Left lobe of liver (tissue), 2 donors: ENCODE data around the gene GRID1. TPM values are rescaled to one million over a fixed set of nuclear protein-coding genes. Genes with fewer than 3 reads are reported as not detected.
"Not testable (repeated sequence)": the region's sequence is repeated elsewhere in the genome, so short reads cannot be mapped to it uniquely, and the experiment has no call there.

Source experiments
- ATAC-seq: fragments of 200-7000 bp; cut with Tn5 transposase; one replicate; pipeline ENCODE4 v1.9.1; 2020; ENCODE audit warnings: mild to moderate bottlenecking, moderate library complexity
- DNase-seq: peaks from one replicate; pipeline ENCODE4 v3.0.0-alpha.2; 2020; ENCODE audit warnings: low spot score
- total RNA-seq: library from RNA; stranded (reverse); gene quantifications from one replicate; pipeline ENCODE4 v1.2.1, GENCODE V29; 2021
- donor health status: DM: no; HTN: no; CAD: no; lungs with moderate emphysema.
- donor health status: DM: no; HTN: yes; CAD: no.

Gene GRID1
- total RNA-seq, 1 donor from 2014 or later, result 0.58 TPM

GRCh38 chr10:86178401-86179152, 188.0 kb downstream of the GRID1 start:
- ATAC-seq (peak; percentile 36), DNase-seq (no peak)

DNA sequence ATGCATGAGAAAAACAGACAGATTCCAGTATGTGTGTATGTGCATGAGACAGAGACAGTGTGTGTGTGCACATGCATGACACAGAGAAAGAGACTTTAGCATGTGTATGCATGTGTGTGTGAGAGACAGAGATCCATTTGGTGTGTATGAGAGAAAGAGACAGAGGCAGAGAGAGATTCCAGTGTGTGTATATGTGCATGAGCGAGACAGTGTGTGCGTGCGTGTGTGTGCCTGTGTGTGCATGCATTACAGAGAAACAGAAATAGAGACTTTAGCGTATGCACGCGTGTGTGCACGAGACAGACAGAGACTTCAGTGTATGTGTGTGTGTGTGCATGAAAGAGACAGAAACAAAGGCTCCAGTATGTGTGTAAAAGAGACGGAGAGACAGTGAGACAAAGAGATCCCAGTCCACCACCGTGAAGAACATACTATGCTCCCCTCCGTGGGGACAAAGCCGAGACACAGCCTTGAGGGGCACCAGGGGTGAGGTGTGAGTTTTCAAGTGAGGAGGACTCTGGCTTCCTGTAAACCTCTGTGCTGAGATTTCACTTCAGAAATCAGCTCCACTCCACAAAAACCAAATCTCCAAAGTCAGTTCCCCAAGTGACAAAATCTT, 188.9 kb downstream of the GRID1 start:
- DNase-seq (no peak), ATAC-seq (no peak)

GRCh38 chr10:86176850-86177536, 189.6 kb downstream of the GRID1 start:
- DNase-seq, result no peak
- ATAC-seq, result no peak

GRCh38 chr10:86175476-86175875, 191.1 kb downstream of the GRID1 start:
- DNase-seq, ATAC-seq: not testable (repeated sequence)

- no peak for ATAC-seq
- DNase-seq, result no peak
Observed at GRCh38 chr10:86172301-86172700, 194.3 kb downstream of the GRID1 start.

DNA sequence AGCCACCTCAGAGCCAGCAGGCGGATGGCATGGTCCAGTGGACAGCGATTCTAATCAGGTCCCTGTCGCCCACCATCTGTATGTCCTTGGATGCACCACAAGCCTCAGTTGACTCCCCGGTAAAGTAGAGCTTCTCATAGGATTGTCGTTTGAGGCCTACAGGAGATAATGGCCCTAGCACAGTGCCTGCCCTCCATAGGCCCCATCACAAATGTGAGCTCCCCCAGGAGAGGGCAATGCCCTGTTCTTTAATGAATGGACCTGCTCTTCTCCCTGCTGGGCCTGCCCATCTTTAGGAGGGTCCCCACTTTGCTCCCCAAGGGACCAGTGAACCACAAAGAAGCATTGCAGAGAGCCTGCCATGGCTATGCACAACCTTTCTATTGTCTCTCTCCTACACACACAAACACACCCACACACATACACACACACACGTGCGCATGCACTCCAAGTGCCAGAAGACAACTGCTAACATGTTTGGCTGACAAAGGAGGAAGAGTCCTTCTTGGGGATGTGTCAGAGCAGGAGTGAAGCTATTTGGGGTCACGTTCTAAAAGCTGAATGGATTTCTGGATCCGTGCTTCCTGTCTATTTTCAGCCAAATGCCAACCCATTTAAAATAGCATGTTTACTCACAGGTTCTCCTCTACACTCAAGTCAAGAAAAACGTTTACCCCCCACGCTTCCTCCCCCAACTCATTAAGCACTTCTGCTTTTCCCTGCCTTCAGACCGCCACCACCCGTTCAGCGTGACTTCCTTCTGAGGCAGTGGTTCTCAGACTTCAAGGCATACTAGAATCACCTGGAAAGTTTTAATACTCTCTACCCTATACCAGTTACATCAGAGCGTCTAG, 196.1 kb downstream of the GRID1 start:
- no peak for ATAC-seq
- no peak for DNase-seq

GRCh38 chr10:86169506-86170254, 196.9 kb downstream of the GRID1 start:
- no peak for ATAC-seq
- DNase-seq, result no peak

- no peak for DNase-seq
- no peak for ATAC-seq
Observed at GRCh38 chr10:86169066-86169465, 197.5 kb downstream of the GRID1 start.

GRCh38 chr10:86168256-86168655, 198.3 kb downstream of the GRID1 start:
- no peak for DNase-seq
- no peak for ATAC-seq

DNA sequence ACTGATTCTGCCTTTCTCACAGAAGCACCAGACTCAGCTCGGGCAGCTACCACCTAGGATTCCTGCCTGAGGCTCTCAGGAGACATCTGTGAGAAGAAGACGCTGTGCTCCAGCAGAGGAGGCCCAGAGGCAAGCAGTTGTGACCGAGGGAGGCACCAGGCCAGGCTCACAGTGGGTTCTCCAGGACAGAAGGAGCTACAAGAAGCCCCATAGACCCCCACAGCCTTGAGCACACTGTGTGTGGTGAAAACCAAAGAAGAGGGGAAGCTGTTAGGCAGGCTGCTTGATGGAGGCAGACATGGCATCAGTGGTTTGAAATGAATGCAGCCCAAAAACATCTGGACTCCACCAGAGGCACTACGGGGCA, 198.8 kb downstream of the GRID1 start:
- no peak for DNase-seq
- ATAC-seq, result no peak

DNA sequence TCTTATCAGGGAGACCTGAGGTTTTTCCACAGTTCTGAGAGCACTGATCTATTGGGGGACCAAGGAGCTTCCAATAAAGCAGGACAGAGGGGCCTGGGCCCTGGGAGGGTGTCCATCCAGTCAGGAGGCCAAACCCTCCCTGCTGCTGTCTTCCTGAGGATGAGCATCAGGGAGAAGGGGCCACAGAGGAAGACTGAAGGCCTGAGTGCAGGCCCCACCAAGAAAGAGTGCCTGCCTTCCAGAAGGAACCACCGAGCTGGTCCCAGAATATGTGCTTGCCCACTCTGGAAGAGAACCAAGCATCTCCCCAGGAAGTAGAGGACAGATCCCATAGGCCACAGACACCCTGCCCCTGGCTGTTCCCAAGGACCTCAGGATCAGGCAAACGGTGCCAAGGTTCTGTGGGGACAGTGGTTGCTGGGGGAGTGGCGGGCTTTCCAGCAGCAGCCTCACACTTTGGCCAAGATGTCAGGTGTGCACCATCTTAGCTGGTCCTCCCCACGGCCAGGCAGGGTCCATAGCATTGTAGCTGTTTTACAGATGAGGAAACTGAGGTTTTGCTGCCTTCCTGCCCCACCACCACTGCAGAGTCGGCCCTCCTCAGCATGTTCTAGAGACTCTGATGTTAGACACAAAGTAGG, 199.4 kb downstream of the GRID1 start:
- ATAC-seq, result no peak
- DNase-seq, result no peak

DNA sequence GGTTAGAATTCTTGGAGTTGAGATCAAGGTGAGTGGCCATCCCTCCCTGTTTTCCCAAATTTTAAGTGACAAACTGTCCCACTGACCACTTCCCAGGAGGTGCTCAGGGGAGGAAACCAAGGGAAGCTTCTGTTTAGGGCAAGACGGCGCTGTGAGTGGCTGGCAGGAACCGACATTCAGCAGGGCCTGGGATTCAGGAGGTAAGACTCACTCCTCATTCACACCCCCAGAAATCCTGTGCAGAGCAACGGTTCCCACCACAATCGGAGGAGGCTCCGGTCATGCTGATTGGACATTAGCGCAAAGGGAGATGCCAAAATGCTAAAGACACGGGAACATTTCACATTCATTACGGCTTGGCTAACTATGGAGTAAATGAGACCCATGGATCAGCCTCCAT, 200.9 kb downstream of the GRID1 start:
- DNase-seq (no peak), ATAC-seq (no peak)

DNA sequence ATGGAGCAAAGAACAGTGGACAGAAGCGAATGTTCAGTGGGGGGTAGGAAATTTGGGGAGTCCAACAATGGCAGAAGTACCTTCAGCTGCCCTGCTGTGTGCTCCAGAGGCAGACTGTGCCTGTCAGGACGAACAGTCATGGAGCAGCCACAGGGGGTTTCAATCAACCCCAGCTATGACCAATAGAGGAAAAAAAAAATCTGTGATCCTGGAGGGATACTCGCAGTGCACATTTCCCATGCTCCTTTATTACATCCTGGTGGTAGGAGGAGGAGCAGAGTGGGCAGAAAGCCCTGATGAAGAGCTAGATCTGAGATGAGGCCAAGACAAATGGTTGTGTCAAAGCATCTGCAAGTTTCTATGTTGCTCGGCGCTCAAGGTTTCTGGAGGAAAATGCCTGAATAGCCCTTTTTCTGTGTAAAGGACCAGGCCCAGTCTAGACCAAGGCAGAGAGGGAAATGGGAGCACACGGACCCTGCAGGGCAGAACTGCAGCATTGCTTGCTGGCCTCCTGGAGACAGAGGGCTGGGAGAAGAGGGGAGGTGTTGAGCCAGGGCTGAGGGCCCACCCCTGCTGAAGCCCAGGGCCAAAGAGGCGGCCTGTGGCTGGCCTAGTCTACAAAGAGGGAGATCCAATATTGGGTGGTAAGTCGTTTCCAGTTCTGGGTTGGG, 201.5 kb downstream of the GRID1 start:
- ATAC-seq, result no peak
- DNase-seq, result no peak

- DNase-seq (peak; percentile 58), ATAC-seq (peak; percentile 66)
Observed at GRCh38 chr10:86164174-86164774, 202.3 kb downstream of the GRID1 start.

GRCh38 chr10:86163522-86164173, 202.9 kb downstream of the GRID1 start:
- DNase-seq (peak; percentile 93), ATAC-seq (peak; percentile 86)

GRCh38 chr10:86162696-86163400, 203.7 kb downstream of the GRID1 start:
- ATAC-seq, result peak; percentile 25
- DNase-seq, result peak; percentile 48

- ATAC-seq (no peak), DNase-seq (no peak)
Observed at GRCh38 chr10:86162036-86162435, 204.6 kb downstream of the GRID1 start.
